Measurements from ENCODE around the gene PPP4C. TPM values are rescaled to one million over a fixed set of nuclear protein-coding genes. Genes with fewer than 3 reads are reported as not detected.

The PPP4C gene
- total RNA-seq, 3 donors from 2014 or later, result 47.7 to 55.1 (median 51.7) TPM

DNA sequence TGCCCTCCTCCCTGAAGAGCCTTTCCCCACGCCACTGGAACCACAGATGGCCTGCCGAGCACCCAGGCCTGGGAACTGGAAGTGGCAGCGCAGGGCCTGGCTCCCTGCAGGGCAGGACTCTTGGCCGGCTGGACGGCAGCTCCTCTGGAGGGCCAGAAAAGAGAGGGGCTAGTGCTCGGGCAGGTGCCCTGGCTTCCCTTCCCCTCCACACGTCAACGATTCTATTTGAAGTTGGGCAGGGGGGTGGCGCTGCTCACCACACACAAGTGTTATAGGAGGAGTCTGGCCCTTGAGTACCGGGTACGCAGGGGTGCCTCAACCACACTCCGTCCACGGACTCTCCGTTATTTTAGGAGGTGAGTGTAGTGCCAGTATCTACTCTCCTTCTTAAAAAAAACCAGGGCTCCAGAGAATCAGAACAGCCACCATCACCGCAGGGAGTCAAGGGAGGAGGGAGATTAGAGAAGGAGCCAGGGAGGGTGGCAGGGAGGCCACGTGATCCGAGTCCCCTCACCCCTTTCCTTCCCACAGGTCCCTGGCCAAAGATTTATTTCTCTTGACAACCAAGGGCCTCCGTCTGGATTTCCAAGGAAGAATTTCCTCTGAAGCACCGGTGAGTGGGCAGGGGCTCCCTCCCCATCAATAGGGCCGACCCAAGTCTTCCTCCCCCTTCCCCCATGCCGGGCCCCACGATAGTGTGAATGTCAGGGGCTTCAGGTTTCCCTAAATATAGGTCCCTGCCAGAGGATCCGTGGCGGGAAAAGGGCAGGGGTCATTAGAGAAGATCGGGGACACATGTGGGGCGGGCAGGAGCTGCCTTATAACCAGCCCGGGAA is 11.7 kb upstream of the PPP4C start:
- peak; percentile 69 to 74 for DNase-seq (ENCODE audit: low spot score in 2 of 2)
- peaks cover 8% of the 10 kb centered on the region for H3K36me3 ChIP-seq
- H3K4me3 ChIP-seq, result peak overlapping the region; percentile 87 to 97 (median 95)
- TF ChIP-seq CTCF (IDR thresholded peaks at IDR 0.05) (no peak), POLR2A (IDR thresholded peaks at IDR 0.05) (peak; percentile 15), POLR2AphosphoS5 (IDR thresholded peaks at IDR 0.05) (peak in 1 of 3 donors; percentile 54)
- no peaks in the 10 kb centered on the region for H3K27me3 ChIP-seq
- H3K27ac ChIP-seq, result peak overlapping the region; percentile 93 to 98
- intact Hi-C loops (cut with DNase I; ENCODE audit: low total_unique reads), result no loop called here
- peaks cover 9 to 17% of the 10 kb centered on the region in 2 donors for H3K4me1 ChIP-seq
- H3K9me3 ChIP-seq, result no peaks in the 10 kb centered on the region

DNA sequence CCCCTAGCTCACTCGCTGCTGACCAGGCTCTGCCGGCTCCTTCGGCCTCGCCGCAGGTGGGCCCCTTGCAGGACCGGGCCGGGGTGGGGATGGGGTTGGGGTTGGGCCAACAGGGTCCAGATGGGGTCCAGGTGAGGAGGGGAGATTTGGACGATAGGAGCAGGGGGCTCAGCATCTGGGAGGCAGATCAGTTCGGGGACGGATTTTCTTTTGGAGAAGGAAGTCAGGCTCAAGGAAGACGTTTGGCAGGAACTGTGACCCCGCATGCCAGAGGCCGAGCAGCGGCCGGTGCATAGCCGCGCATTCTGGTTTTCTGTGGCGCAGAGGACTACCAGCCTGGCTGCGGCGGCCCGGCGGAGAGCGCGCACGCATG is 11.1 kb upstream of the PPP4C start:
- TF ChIP-seq CTCF (IDR thresholded peaks at IDR 0.05) (no peak), POLR2AphosphoS5 (IDR thresholded peaks at IDR 0.05) (no peak), POLR2A (IDR thresholded peaks at IDR 0.05) (no peak)
- Histone ChIP-seq H3K4me1 (peaks cover 9 to 17% of the 10 kb centered on the region in 2 donors), H3K27me3 (no peaks in the 10 kb centered on the region), H3K9me3 (no peaks in the 10 kb centered on the region), H3K4me3 (peak overlapping the region; percentile 87 to 97 (median 95)), H3K27ac (peak overlapping the region; percentile 93 to 98), H3K36me3 (peaks cover 13% of the 10 kb centered on the region)
- intact Hi-C loops (cut with DNase I; ENCODE audit: low total_unique reads), result no loop called here
- DNase-seq (ENCODE audit: low spot score in 2 of 2), result peak in 1 of 2 donors; percentile 40

GRCh38 chr16:30065102-30065942 is 10.5 kb upstream of the PPP4C start, which contains the start of gene ALDOA:
ALDOA (plus strand) TSS chr16:30065760; CDS start chr16:30066898, 1,138 bp downstream.
- Histone ChIP-seq H3K36me3 (peaks cover 13% of the 10 kb centered on the region), H3K4me1 (peaks cover 13 to 17% of the 10 kb centered on the region in 2 donors), H3K4me3 (peak within 1 kb of the TSS; percentile 87 to 97 (median 95)), H3K27me3 (no peaks in the 10 kb centered on the region), H3K9me3 (no peaks in the 10 kb centered on the region), H3K27ac (peak within 1 kb of the TSS; percentile 93 to 98)
- peak; percentile 97 to 98 for DNase-seq (ENCODE audit: low spot score in 2 of 2)
- TF ChIP-seq POLR2A (IDR thresholded peaks at IDR 0.05) (peak; percentile 98), CTCF (IDR thresholded peaks at IDR 0.05) (peak in 1 of 3 donors; percentile 8), POLR2AphosphoS5 (IDR thresholded peaks at IDR 0.05) (peak; percentile 86 to 97 (median 95))
- intact Hi-C loops (cut with DNase I; ENCODE audit: low total_unique reads), result no loop called here

DNA sequence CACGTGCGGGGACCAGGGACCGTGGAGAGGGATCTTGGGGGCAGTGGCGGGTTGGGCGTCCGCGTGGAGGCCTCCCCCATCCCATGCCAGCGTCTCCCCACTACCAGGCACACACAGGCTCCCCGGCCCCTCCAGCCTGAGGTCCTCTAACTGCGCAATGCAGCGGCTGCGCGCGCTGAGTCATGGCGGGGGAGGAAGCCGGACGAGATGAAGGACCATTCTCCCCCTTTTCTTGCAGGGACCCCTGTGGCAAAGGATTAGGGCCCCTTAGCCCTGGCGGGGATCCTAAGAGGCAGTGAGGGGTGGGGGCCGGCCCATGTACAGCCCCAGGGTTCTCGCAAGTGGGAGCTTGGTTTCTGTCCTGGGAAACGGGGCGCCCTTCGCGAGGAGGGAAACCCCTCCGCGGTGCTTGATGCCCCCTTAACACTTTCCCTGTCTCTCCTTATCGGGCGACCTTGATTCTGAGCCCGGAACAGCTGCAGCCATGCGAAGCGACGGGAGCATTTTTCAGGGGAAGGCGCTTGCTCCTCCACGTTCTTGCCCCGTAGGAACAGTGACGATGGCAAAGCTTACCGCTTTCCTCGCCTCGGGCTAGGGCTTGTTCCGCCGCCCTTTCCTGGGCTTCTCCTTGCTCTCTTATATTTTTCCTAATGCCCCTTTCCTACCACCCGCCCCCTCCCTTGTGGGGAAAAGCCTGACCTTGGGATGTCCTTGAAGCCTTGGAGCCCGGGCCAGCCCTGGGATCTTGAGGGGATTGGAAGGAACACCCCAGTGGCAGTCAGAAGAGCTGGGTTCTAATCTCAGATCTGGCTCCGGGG is 9.6 kb upstream of the PPP4C start:
- no peaks in the 10 kb centered on the region for H3K27me3 ChIP-seq
- intact Hi-C loops (cut with DNase I; ENCODE audit: low total_unique reads), result no loop called here
- peak overlapping the region; percentile 93 to 98 for H3K27ac ChIP-seq
- H3K36me3 ChIP-seq, result peaks cover 13% of the 10 kb centered on the region
- H3K4me3 ChIP-seq, result peak overlapping the region; percentile 87 to 97 (median 95)
- no peak for TF ChIP-seq POLR2A (IDR thresholded peaks at IDR 0.05)
- peak in 1 of 3 donors; percentile 10 for TF ChIP-seq POLR2AphosphoS5 (IDR thresholded peaks at IDR 0.05)
- no peak for TF ChIP-seq CTCF (IDR thresholded peaks at IDR 0.05)
- DNase-seq (ENCODE audit: low spot score in 2 of 2), result no peak
- H3K9me3 ChIP-seq, result no peaks in the 10 kb centered on the region
- peaks cover 13 to 17% of the 10 kb centered on the region in 2 donors for H3K4me1 ChIP-seq
